PC-9 (cell line): Measurements from ENCODE around the gene CTAGE1.

ENCODE experiments used
- CTCF ChIP-seq: fragments of 200-600 bp; sonication (generic); conservative IDR thresholded peaks from 2 replicates; pipeline ENCODE4 v1.6.1; 2017; ENCODE audit warnings: mixed run types, antibody characterized with exemption, mild to moderate bottlenecking, moderate library complexity
- EZH2 ChIP-seq: fragments of 200-600 bp; sonication (generic); IDR thresholded peaks from 2 replicates; pipeline ENCODE4 v1.8.0; 2017; ENCODE audit warnings: antibody characterized with exemption, low read depth

DNA sequence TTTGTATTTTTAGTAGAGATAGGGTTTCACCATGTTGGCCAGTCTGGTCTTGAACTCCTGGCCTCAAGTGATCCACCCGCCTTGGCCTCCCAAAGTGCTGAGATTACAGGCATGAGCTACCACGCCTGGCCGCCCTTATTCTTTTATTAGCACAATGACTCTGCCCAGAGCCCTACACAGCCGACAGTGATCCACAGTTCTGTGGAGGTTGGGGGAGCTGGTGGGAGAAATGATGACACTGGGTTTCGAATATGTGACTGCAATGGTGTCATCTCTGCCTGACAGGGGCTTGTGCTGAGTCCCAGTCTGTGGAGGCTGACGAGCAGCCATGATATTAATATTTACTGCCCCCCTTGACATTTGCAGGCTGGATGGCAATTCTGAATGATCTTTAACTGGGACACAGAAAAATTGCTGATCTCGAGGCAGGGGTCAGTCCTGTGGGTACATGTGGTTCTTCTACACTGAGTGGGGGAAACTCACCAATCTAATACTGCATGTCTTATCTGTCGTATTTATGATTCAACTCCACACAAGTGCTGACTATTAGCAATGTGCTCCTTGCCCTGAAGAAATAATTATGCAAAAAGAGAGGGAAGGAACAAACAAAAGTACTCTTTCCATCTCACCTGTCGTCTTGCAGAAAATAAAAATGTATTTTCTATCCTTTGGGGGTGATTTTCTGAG, 6.3 kb upstream of the CTAGE1 start:
- no peak for TF ChIP-seq CTCF
- no peak for TF ChIP-seq EZH2
